GM21723 (cell line): ENCODE data around the gene IFITM2.
A peak's percentile ranks its signal among the peaks of the same experiment; 100 is the strongest.
"Not testable (repeated sequence)": the region's sequence is repeated elsewhere in the genome, so short reads cannot be mapped to it uniquely, and the experiment has no call there.

Source experiments
- ATAC-seq: cut with Tn5 transposase; IDR thresholded peaks from one replicate; pipeline ENCODE4 v1.9.1; 2021; ENCODE audit warnings: mild to moderate bottlenecking, moderate library complexity; ENCODE audit not compliant: unreplicated experiment

IFITM2 gene

DNA sequence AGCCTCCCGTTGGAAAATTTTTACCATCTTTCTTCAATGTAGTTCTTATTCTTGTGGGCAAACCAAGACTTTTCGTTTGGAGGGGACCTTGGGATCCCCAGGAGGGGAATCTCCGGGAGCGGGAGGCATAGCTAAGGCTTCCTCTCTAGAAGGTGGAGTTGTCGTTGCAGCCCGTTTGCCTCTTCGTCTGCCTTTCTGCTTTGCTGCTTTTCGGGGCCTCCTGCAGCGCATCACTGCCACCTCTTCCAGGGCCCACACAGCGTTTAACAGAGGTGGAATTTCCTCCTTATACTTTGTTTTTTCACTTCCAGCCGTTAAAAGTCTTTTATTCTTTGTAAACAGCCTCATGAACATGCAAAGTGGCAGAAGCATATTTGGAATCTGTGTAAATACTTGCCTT, 16.5 kb downstream of the IFITM2 start:
- ATAC-seq: no peak

DNA sequence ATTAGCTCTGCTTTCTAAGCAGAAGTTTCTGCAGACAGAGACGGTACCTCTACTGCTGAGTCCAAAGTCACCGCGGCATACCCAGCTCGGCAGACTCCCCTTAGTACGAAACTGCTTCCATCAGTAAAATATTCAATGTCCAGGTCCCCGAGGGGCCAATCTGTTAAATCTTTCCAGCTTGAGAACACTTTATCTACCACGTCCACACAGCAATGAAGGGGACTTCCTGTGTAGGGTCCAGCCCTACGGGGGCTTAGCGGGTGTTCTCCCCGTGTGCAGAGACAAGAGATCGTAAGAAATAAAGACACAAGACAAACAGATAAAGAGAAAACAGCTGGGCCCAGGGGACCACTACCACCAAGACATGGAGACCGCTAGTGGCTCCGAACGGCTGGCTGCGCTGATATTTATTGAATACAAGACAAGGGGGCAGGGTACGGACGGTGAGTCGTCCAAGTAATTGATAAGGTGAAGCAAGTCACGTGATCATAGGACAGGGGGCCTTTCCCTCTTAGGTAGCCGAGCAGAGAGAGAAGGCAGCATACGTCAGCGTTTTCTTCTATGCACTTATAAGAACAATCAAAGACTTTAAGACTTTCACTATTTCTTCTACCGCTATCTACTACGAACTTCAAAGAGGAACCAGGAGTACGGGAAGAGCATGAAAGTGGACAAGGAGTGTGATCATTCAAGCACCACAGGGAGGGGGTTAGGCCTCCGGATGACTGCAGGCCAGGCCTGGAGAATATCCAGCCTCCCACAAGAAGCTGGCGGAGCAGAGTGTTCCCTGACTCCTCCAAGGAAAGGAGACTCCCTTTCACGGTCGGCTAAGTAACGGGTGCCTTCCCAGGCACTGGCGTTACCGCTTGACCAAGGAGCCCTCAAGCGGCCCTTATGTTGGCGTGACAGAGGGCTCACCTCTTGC, 17.2 kb downstream of the IFITM2 start:
- not testable (repeated sequence) for ATAC-seq

DNA sequence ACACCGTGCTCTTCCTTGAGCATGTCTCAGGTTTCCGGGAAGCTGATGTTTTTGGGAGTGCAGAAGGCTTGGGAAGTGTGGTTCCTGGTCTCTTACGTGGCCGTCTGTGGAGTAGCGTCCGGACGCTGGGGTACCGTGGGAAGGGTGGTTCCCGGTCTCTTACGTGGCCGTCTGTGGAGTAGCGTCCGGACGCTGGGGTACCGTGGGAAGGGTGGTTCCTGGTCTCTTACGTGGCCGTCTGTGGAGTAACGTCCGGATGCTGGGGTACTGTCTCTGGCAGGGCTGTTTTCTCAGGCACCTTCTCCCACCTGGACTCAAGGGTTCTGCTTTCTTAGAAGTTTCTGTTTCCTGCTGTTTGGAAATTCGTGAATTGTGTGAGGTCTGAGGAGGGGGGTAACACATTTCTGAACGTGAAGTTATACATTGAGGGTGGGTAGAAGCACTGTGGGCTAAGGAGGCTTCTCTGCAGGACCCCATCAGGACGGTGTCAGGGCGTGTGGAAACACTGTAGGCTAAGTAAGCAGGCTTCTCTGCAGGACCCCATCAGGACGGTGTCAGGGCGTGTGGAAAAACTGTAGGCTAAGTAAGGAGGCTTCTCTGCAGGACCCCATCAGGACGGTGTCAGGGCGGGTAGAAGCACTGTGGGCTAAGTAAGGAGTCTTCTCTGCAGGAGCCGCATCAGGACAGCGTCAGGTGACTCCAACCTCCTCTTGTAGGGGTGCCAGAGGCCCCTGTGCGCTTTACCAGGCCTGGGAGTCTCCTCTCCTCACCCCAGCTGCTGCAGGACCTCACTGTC, 18.4 kb downstream of the IFITM2 start:
- ATAC-seq: no peak

DNA sequence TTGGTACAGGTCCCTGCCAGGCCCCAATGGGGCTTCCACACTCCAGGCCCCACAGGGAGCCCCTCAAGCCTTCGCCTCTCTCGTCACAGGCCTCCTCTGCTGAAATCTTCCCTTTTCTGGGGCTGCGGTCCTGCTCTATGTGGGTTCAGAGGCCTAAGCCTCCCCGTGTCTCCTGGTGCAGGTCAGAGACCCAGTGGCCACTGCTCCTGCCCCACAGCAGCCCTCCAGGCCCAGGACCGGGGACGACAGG, 18.9 kb downstream of the IFITM2 start:
- no peak for ATAC-seq

- ATAC-seq: peak; percentile 71
Observed at GRCh38 chr11:326842-327580, 19.4 kb downstream of the IFITM2 start.

- no peak for ATAC-seq
Observed at GRCh38 chr11:327581-327923, 19.9 kb downstream of the IFITM2 start.

DNA sequence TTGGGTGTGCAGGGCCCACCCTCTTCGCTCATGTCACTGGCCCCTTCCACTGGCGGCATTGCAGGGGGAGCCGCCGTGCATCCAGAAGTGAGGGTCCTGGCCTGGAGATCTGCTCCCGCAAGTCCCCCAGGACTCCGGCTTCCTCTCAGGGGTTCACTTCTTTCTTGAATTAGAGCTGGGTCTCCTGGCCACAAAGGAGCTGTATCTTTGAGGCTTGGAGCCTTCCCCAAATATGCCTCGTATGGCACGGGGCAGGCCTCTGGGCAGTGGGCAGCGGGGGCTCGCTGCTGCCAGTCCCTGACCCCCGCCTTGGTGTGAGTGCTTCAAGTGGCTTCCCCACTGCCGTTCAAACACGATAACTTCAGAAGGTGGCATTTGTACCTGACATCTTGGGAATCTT, 20.4 kb downstream of the IFITM2 start:
- no peak for ATAC-seq

GRCh38 chr11:328516-329100, 21.0 kb downstream of the IFITM2 start:
- not testable (repeated sequence) for ATAC-seq

GRCh38 chr11:329886-330253, 22.3 kb downstream of the IFITM2 start:
- no peak for ATAC-seq

DNA sequence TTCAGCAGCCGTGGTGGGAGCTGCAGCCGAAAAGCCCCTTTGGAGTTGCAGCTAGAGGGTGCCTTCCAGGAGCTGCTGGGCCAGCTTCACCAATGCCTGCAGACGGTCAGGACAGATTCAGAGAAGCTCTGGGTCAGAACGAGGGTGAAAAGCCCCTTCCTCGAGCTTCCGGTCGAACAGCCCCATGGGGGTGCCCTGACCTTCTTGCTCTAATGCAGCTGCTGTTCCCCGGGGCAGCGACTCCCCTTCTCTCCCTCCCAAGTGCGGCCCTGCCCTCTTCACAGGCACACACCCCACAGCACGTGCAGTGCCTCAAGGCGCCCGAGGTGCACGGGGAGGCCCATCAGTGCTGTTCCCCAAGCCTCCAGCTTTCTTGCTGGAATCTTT, 22.7 kb downstream of the IFITM2 start:
- no peak for ATAC-seq

DNA sequence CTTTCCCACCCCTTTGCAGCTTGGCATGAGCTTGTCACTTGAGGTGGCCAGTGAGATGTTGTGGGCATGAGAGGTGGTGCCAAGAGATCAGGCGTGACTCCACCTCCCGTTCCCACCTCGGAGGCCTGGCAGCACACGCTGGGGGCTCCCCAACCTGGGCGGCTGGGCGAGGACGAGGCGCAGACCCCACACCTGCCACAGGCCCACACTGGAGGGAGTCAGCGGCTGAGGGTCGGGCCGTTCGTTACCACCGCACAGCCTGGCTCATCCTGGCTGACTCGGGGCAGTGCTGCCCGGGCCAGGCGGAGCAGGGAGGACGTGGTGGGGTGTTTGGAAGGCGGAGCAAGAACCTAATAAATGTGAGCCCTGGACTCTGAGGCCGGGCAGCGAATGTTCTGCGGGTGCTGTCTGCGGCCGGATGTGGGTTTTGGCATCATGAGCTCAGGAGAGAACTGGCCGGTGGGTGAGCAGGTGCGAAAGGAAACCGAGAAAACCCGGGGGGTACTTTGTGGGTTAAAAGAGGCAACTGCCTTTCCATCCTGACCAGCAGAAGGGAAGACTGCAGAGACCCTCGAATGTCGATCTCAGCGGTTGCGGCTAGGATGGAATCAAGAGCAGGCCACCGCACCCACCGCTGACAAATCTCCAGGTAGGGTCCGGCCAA, 23.2 kb downstream of the IFITM2 start:
- no peak for ATAC-seq

DNA sequence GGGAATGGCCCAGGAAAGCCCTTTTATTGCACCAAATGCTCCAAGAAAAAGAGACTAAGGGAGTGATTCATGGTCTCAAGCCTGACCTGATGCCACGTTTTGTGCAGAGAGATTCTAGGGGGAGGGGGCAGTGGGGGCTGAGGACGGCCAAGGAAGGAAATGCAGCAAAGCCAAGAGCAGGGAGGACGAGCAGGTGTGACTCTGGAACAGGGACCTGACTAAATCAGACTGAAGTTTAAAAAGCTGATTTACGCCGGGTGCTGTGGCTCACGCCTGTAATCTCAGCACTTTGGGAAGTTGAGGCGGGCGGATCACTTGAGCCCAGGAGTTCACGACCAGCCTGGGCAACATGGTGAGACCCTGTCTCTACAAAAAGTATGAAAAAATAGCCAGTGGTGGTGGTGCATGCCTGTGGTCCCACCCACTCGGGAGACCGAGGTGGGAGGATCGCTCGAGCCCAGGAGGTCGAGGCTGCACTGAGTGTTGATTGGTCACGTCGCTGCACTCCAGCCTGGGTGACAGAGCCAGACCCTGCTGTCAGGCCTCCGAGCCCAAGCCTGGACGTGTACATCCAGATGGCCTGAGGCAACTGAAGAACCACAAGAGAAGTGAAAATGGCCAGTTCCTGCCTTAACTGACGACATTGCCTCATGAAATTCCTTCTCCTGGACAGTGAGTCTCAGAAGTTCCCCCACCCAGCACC, 23.9 kb downstream of the IFITM2 start:
- ATAC-seq: no peak

DNA sequence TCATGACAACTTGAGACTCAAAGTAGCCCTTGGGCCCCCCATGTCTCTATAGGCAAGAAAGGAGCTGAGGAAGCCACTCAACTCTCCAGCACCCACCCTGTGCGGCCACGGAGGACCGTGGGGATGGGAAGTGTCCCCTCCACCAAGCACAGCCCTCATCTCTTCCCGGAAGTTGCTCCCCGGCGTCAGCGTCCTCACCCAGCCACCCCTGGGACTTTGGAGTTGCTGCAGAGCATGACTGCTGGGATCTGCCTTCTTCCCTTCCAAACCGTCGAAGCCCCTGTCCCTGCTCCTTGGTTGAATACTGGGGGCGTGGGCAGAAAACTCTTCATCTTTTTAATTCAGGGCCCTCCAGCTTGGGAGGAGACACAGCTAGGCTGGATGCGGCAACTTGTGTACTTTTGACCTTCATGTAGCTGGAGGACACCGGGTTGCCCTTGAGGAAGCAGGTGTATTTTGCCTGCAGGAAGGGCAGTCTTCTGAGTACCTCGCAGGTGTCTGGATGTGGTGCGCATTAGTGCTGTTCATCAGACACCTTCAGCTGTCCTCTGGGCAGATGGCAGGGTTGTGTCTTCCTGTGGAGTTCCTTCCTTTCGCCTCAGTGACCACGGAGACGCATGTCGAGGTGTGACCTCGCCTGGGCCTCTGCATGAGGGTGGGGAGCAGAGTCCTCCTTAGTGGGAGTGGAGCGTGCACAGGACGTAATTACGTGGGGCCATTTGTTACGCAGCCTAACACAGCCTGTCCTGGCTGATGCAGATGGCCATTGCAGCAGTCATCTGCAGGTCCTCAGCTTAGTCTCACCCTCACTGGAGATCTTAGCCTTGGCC, 25.2 kb downstream of the IFITM2 start:
- ATAC-seq: no peak

- not testable (repeated sequence) for ATAC-seq
Observed at GRCh38 chr11:333616-334263, 26.1 kb downstream of the IFITM2 start.

- no peak for ATAC-seq
Observed at GRCh38 chr11:334264-334994, 26.8 kb downstream of the IFITM2 start.

- no peak for ATAC-seq
Observed at GRCh38 chr11:335779-336658, 28.4 kb downstream of the IFITM2 start.

DNA sequence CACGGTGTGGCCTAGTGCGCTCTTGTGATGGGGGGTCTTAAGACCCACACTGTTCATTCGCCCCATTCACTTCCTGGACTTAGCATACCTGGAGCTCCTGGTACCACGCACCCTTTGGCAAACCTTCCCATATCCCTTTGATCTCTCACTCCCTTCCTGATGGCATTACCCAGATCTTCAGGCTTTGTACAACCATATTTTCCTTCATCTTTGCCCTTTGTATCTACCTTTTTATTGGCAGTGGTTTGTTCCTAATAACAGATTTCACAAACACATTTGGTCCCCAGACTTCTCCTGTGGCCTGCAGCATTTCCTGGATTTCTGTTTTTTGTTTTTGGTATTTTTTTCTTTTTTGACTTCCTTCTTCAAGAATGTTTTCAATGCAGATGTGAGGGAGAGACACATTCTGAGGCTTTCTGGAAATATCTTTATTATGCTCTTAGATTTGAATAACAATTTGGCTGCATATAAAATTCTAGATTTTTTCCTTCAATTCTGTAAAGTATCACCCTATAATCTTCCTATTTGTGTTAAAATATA, 29.1 kb downstream of the IFITM2 start:
- ATAC-seq: no peak
